ENCODE data around the gene NCF4. TPM values are rescaled to one million over a fixed set of nuclear protein-coding genes. Genes with fewer than 3 reads are reported as not detected.

NCF4 gene
- total RNA-seq, 4 donors from 2014 or later, result 4.4 to 175 (median 13.0) TPM

- H3K27ac ChIP-seq, result no peak overlapping the region
- no peaks in the 10 kb centered on the region for H3K27me3 ChIP-seq
- H3K36me3 ChIP-seq, result no peaks in the 10 kb centered on the region
- H3K4me3 ChIP-seq, result no peak overlapping the region
- no peaks in the 10 kb centered on the region for H3K4me1 ChIP-seq
- peaks cover 0 to 5% (median 0%) of the 10 kb centered on the region in 4 donors for H3K9me3 ChIP-seq
- TF ChIP-seq POLR2A (IDR thresholded peaks at IDR 0.05), result no peak
- no peak for TF ChIP-seq CTCF (IDR thresholded peaks at IDR 0.05)
- no peak for DNase-seq
These were observed 30.2 kb upstream of the NCF4 start for GRCh38 chr22:36830601-36831000.

GRCh38 chr22:36831206-36831605, 29.6 kb upstream of the NCF4 start:
- no peaks in the 10 kb centered on the region for H3K4me1 ChIP-seq
- H3K4me3 ChIP-seq, result no peak overlapping the region
- no peak for TF ChIP-seq POLR2A (IDR thresholded peaks at IDR 0.05)
- TF ChIP-seq CTCF (IDR thresholded peaks at IDR 0.05), result no peak
- H3K27me3 ChIP-seq, result no peaks in the 10 kb centered on the region
- DNase-seq, result no peak
- H3K9me3 ChIP-seq, result peaks cover 0 to 5% (median 0%) of the 10 kb centered on the region in 4 donors
- no peak overlapping the region for H3K27ac ChIP-seq
- no peaks in the 10 kb centered on the region for H3K36me3 ChIP-seq

GRCh38 chr22:36831717-36832116, 29.1 kb upstream of the NCF4 start:
- H3K4me1 ChIP-seq, result no peaks in the 10 kb centered on the region
- TF ChIP-seq POLR2A (IDR thresholded peaks at IDR 0.05) (no peak), CTCF (IDR thresholded peaks at IDR 0.05) (no peak)
- H3K4me3 ChIP-seq, result no peak overlapping the region
- H3K27me3 ChIP-seq, result no peaks in the 10 kb centered on the region
- no peaks in the 10 kb centered on the region for H3K36me3 ChIP-seq
- DNase-seq, result no peak
- no peak overlapping the region for H3K27ac ChIP-seq
- peaks cover 0 to 5% (median 0%) of the 10 kb centered on the region in 4 donors for H3K9me3 ChIP-seq

- no peak overlapping the region for H3K27ac ChIP-seq
- H3K9me3 ChIP-seq, result peaks cover 0 to 5% (median 0%) of the 10 kb centered on the region in 4 donors
- H3K27me3 ChIP-seq, result no peaks in the 10 kb centered on the region
- TF ChIP-seq CTCF (IDR thresholded peaks at IDR 0.05) (no peak), POLR2A (IDR thresholded peaks at IDR 0.05) (no peak)
- H3K36me3 ChIP-seq, result no peaks in the 10 kb centered on the region
- DNase-seq, result no peak
- H3K4me3 ChIP-seq, result no peak overlapping the region
- no peaks in the 10 kb centered on the region for H3K4me1 ChIP-seq
These were observed 27.7 kb upstream of the NCF4 start for GRCh38 chr22:36833073-36833472.

- H3K9me3 ChIP-seq, result peaks cover 0 to 5% (median 0%) of the 10 kb centered on the region in 4 donors
- no peaks in the 10 kb centered on the region for H3K4me1 ChIP-seq
- TF ChIP-seq CTCF (IDR thresholded peaks at IDR 0.05) (no peak), POLR2A (IDR thresholded peaks at IDR 0.05) (no peak)
These were observed 24.9 kb upstream of the NCF4 start for GRCh38 chr22:36835903-36836302.

More at GRCh38 chr22:36835903-36836302, 24.9 kb upstream of the NCF4 start:
- Histone ChIP-seq H3K27ac (no peak overlapping the region), H3K4me3 (no peak overlapping the region), H3K27me3 (no peaks in the 10 kb centered on the region), H3K36me3 (no peaks in the 10 kb centered on the region)
- no peak for DNase-seq
